Measurements from ENCODE around the gene TMEM179.

DNA sequence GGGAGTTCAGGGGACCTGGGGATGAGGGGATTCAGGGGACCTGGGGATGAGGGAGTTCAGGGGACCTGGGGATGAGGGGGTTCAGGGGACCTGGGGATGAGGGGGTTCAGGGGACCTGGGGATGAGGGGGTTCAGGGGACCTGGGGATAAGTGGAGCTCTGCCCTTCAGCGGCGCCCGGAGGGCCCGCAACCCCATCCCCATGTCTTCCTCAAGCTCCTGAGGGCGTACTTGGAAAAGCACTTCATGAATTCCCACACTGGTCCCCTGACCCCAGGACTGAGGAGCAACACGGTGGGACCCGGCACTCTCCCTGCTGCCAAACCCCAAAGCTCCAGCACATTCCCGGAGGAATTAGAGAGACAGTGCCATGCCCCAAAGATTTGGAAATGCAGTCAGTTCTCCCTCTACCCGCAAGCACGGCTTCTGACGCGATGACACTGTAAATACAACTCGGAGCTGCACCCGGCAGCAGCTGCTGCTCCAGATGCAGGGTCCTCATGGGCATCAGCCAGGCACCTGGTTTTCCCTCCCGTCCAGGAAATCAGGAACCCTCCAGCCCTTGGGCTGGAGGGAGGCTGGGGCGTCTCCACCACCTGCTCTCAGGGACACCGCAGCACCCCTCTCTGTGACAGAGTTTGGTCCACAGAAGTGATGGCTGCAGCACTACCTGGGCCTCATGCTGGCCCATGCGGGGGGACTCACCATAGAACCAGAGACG lies 57.8 kb downstream of the TMEM179 start:
- TF ChIP-seq, protein P1, sequence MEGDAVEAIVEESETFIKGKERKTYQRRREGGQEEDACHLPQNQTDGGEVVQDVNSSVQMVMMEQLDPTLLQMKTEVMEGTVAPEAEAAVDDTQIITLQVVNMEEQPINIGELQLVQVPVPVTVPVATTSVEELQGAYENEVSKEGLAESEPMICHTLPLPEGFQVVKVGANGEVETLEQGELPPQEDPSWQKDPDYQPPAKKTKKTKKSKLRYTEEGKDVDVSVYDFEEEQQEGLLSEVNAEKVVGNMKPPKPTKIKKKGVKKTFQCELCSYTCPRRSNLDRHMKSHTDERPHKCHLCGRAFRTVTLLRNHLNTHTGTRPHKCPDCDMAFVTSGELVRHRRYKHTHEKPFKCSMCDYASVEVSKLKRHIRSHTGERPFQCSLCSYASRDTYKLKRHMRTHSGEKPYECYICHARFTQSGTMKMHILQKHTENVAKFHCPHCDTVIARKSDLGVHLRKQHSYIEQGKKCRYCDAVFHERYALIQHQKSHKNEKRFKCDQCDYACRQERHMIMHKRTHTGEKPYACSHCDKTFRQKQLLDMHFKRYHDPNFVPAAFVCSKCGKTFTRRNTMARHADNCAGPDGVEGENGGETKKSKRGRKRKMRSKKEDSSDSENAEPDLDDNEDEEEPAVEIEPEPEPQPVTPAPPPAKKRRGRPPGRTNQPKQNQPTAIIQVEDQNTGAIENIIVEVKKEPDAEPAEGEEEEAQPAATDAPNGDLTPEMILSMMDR (conservative IDR thresholded peaks at IDR 0.05; ENCODE audit: low read depth, low read length): no peak
- no peak for TF ChIP-seq EZH2phosphoT487 (IDR thresholded peaks at IDR 0.05; ENCODE audit: borderline replicate concordance, low read length)
